NCI-H2029 (cell line): ENCODE measurements around the gene OPA1.

Experiments used
- DNase-seq: peaks from one replicate; lab custom pipeline; 2025; lab: John Stamatoyannopoulos, UW

OPA1 gene

GRCh38 chr3:193710286-193711165 lies 117.5 kb downstream of the OPA1 start:
- DNase-seq: no peak

GRCh38 chr3:193711166-193711485 lies 118.1 kb downstream of the OPA1 start:
- no peak for DNase-seq

GRCh38 chr3:193711523-193711963 lies 118.5 kb downstream of the OPA1 start:
- DNase-seq: no peak

- peak; percentile 98 for DNase-seq
These were observed 119.1 kb downstream of the OPA1 start for GRCh38 chr3:193711964-193712598.

GRCh38 chr3:193712938-193713337 lies 119.9 kb downstream of the OPA1 start:
- DNase-seq: no peak

GRCh38 chr3:193714523-193715137 lies 121.6 kb downstream of the OPA1 start:
- DNase-seq: no peak

- DNase-seq: no peak
These were observed 123.1 kb downstream of the OPA1 start for GRCh38 chr3:193716150-193716549.

- DNase-seq: no peak
These were observed 126.7 kb downstream of the OPA1 start for GRCh38 chr3:193719735-193720134.

GRCh38 chr3:193720169-193720568 lies 127.2 kb downstream of the OPA1 start:
- no peak for DNase-seq

- no peak for DNase-seq
These were observed 129.6 kb downstream of the OPA1 start for GRCh38 chr3:193722566-193722965.

GRCh38 chr3:193727089-193727488 lies 134.1 kb downstream of the OPA1 start:
- no peak for DNase-seq

GRCh38 chr3:193728429-193729087 lies 135.6 kb downstream of the OPA1 start:
- no peak for DNase-seq

- DNase-seq: no peak
These were observed 136.1 kb downstream of the OPA1 start for GRCh38 chr3:193729088-193729465.

GRCh38 chr3:193729601-193730000 lies 136.6 kb downstream of the OPA1 start:
- DNase-seq: no peak

GRCh38 chr3:193730511-193730910 lies 137.5 kb downstream of the OPA1 start:
- DNase-seq: no peak

- no peak for DNase-seq
These were observed 138.0 kb downstream of the OPA1 start for GRCh38 chr3:193730976-193731375.

GRCh38 chr3:193731656-193732055 lies 138.6 kb downstream of the OPA1 start:
- DNase-seq: no peak

GRCh38 chr3:193732391-193732790 lies 139.4 kb downstream of the OPA1 start:
- DNase-seq: no peak

GRCh38 chr3:193732827-193733226 lies 139.8 kb downstream of the OPA1 start:
- DNase-seq: no peak

- no peak for DNase-seq
These were observed 141.8 kb downstream of the OPA1 start for GRCh38 chr3:193734737-193735366.

GRCh38 chr3:193735850-193736249 lies 142.8 kb downstream of the OPA1 start:
- DNase-seq: no peak

GRCh38 chr3:193736616-193737015 lies 143.6 kb downstream of the OPA1 start:
- no peak for DNase-seq
